ENCODE measurements around the gene OFD1.

DNA sequence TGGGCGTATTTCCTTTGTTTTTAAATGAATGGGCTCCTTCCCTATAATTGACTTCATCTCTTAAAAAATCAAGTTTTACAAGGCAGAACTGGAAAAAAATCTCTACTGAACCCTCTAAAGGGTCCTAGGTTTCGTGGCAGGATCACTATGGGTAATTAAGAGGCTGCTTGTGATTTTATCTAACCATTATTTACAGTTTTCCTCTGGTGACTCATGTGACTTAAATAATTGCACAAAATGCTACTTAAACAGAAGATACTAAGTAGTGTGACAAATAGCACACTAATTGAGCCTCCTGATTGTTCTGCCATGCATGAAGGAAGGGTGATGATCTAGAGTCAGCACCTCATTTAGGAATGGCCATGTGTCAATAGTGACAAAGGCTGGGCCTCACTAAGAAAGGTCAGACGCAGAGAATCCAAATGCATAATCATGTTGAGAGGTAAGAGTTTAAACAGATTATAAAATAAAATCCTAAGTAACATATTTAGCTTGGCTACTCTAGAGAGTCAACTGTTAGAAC is 35.5 kb downstream of the OFD1 start:
- TF ChIP-seq CTCF (IDR thresholded peaks at IDR 0.05) (no peak), POLR2A (IDR thresholded peaks at IDR 0.05) (no peak)
